Left lung (tissue), 10 donors: ENCODE data around the gene FUT8. TPM values are rescaled to one million over a fixed set of nuclear protein-coding genes. Genes with fewer than 3 reads are reported as not detected.

ENCODE experiments used
- ATAC-seq: fragments of 200-7000 bp; cut with Tn5 transposase; one replicate; pipeline ENCODE4 v1.9.1; 2020; ENCODE audit warnings: moderate library complexity
- DNase-seq, 4 donors: peaks; one replicate each; pipeline ENCODE4 v3.0.0-alpha.2; 2013 to 2020
- H3K27ac ChIP-seq, 2 donors: fragments of 200-600 bp; sonication (generic) in 1 of 2; one replicate each; pipeline versions ENCODE4 v1.5.0 to v1.8.0; 2020 to 2021
- H3K27me3 ChIP-seq, 2 donors: fragments of 200-600 bp; sonication (generic) in 1 of 2; one replicate each; pipeline versions ENCODE4 v1.5.0 to v1.8.0; 2020 to 2021
- H3K36me3 ChIP-seq, 2 donors: fragments of 200-600 bp; sonication (generic) in 1 of 2; one replicate each; pipeline versions ENCODE4 v1.5.0 to v1.8.0; 2020 to 2021
- H3K4me1 ChIP-seq, 2 donors: fragments of 200-600 bp; one replicate each; pipeline ENCODE4 v1.8.0; 2021
- H3K4me3 ChIP-seq, 2 donors: fragments of 200-600 bp; sonication (generic) in 1 of 2; one replicate each; pipeline versions ENCODE4 v1.5.0 to v1.8.0; 2020 to 2021; ENCODE audit warnings: mild to moderate bottlenecking in 1 of 2
- H3K9me3 ChIP-seq, 2 donors: fragments of 200-600 bp; sonication (generic) in 1 of 2; one replicate each; pipeline versions ENCODE4 v1.5.0 to v1.8.0; 2020 to 2021
- CTCF ChIP-seq, 2 donors: fragments of 200-600 bp; sonication (generic) in 1 of 2; IDR thresholded peaks; one replicate each; pipeline versions ENCODE4 v1.5.0 to v1.8.0; 2021; ENCODE audit warnings: antibody characterized with exemption in 2 of 2
- intact Hi-C, 2 donors: fragments of 100-400 bp; cut with DNase I; formaldehyde crosslinking; loops; one replicate each; pipeline versions ENCODE4 v1.11.2 to v1.14.2; 2022
- polyA plus RNA-seq, 6 donors: library from polyadenylated mRNA; unstranded; fragments of 120-200 nt; gene quantifications; one replicate each; pipeline ENCODE4 v1.2.1, GENCODE V29; 2013; ENCODE audit not compliant: insufficient read length in 6 of 6
- total RNA-seq, 2 donors: library from RNA; stranded (reverse); fragmentation: NEBNext Ultra II Directional; extraction: Animal tissue kit (Norgen Biotek cat#: 25700); gene quantifications; one replicate each; pipeline ENCODE4 v1.2.1, GENCODE V29; 2021
- donor health status: DM: no; HTN: yes; CAD: no.
- donor health status: DM: no; HTN: no; CAD: no.

FUT8 gene
- total and polyA plus RNA-seq, 8 donors: 28.7 to 41.1 (median 33.9) TPM

DNA sequence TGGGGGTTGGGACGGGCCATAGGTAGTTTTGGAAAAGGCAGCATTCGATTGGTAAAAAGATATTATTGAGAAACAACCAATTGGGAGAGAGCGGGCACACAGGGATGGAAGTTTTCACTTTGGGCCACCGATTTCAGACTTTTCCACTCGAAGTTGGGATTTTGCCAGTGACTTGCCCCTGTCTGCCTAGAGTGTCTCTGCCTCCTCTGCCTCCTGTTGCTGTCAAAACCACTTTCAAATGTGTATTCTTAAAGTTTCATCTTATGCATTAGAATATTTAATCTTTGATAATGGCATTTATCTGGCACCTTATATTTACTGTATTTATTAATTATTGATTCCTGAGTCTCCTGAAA is 182.3 kb downstream of the FUT8 start:
- Histone ChIP-seq H3K4me3 (no peak overlapping the region), H3K4me1 (no peaks in the 10 kb centered on the region), H3K27me3 (no peaks in the 10 kb centered on the region), H3K9me3 (no peaks in the 10 kb centered on the region), H3K36me3 (no peaks in the 10 kb centered on the region), H3K27ac (no peak overlapping the region)
- intact Hi-C loops: no loop called here
- ATAC-seq: no peak
- DNase-seq: no peak
- no peak for TF ChIP-seq CTCF (IDR thresholded peaks at IDR 0.05)

GRCh38 chr14:65599375-65599774 is 186.8 kb downstream of the FUT8 start:
- DNase-seq (no peak), ATAC-seq (no peak)
- no peaks in the 10 kb centered on the region for H3K9me3 ChIP-seq
- H3K4me1 ChIP-seq: no peaks in the 10 kb centered on the region
- intact Hi-C loops: no loop called here
- no peaks in the 10 kb centered on the region for H3K27me3 ChIP-seq
- no peak overlapping the region for H3K4me3 ChIP-seq
- H3K36me3 ChIP-seq: no peaks in the 10 kb centered on the region
- TF ChIP-seq CTCF (IDR thresholded peaks at IDR 0.05): no peak
- H3K27ac ChIP-seq: no peak overlapping the region

DNA sequence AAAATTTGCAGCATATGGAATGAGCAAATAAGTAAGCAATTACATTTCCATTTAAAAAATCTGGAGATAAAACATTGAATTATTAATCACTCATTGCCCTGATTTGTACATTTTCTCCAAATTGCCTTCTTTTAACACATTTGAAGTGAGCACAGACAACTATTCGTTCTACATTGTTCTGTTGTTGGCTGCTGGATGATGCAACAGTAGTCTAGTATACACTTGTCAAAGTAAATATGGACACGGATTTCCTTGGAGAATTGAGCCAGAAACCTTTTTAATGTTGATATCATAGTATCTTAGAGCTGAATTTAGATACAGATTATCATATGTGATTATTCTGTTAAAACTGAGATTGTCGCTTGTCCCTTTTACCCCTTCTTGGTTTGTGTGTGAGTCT is 188.2 kb downstream of the FUT8 start:
- no peak for TF ChIP-seq CTCF (IDR thresholded peaks at IDR 0.05)
- H3K27ac ChIP-seq: no peak overlapping the region
- no peaks in the 10 kb centered on the region for H3K36me3 ChIP-seq
- no peaks in the 10 kb centered on the region for H3K9me3 ChIP-seq
- no peaks in the 10 kb centered on the region for H3K27me3 ChIP-seq
- no peak for ATAC-seq
- no peak overlapping the region for H3K4me3 ChIP-seq
- no peak for DNase-seq
- H3K4me1 ChIP-seq: no peaks in the 10 kb centered on the region
- intact Hi-C loops: no loop called here

- Histone ChIP-seq H3K4me1 (no peaks in the 10 kb centered on the region), H3K9me3 (no peaks in the 10 kb centered on the region), H3K4me3 (no peak overlapping the region), H3K36me3 (no peaks in the 10 kb centered on the region), H3K27ac (no peak overlapping the region), H3K27me3 (no peaks in the 10 kb centered on the region)
- DNase-seq: no peak
- no peak for TF ChIP-seq CTCF (IDR thresholded peaks at IDR 0.05)
- no peak for ATAC-seq
- intact Hi-C loops: no loop called here
Observed at GRCh38 chr14:65604535-65604934, 192.0 kb downstream of the FUT8 start.

GRCh38 chr14:65604936-65605335 is 192.4 kb downstream of the FUT8 start:
- H3K27me3 ChIP-seq: no peaks in the 10 kb centered on the region
- no peak for DNase-seq

More at GRCh38 chr14:65604936-65605335, 192.4 kb downstream of the FUT8 start:
- no peak overlapping the region for H3K27ac ChIP-seq
- no peak overlapping the region for H3K4me3 ChIP-seq
- no peaks in the 10 kb centered on the region for H3K9me3 ChIP-seq
- no peaks in the 10 kb centered on the region for H3K4me1 ChIP-seq
- TF ChIP-seq CTCF (IDR thresholded peaks at IDR 0.05): no peak
- no peak for ATAC-seq
- intact Hi-C loops: no loop called here
- H3K36me3 ChIP-seq: no peaks in the 10 kb centered on the region
